Testis (tissue), 3 donors: ENCODE results near the gene FAM78A. TPM values are rescaled to one million over a fixed set of nuclear protein-coding genes. Genes with fewer than 3 reads are reported as not detected.
"Not testable (repeated sequence)": the region's sequence is repeated elsewhere in the genome, so short reads cannot be mapped to it uniquely, and the experiment has no call there.

Experiments used
- DNase-seq: peaks from one replicate; pipeline ENCODE4 v3.0.0-alpha.2; 2019
- H3K27ac ChIP-seq, 2 donors: fragments of 200-600 bp; sonication (generic); one replicate each; pipeline ENCODE4 v1.5.1; 2019
- H3K27me3 ChIP-seq: fragments of 200-600 bp; sonication (generic); one replicate; pipeline ENCODE4 v1.5.1; 2019
- H3K36me3 ChIP-seq: fragments of 200-600 bp; sonication (generic); one replicate; pipeline ENCODE4 v1.5.1; 2017; ENCODE audit warnings: low read depth; ENCODE audit errors: missing control alignments
- H3K4me1 ChIP-seq: fragments of 200-600 bp; sonication (generic); one replicate; pipeline ENCODE4 v1.5.1; 2019
- H3K4me3 ChIP-seq, 2 donors: fragments of 200-600 bp; sonication (generic); one replicate each; pipeline ENCODE4 v1.5.1; 2017 to 2019
- H3K9me3 ChIP-seq: fragments of 200-600 bp; sonication (generic); one replicate; pipeline ENCODE4 v1.5.1; 2017
- CTCF ChIP-seq, 3 experiments: fragments of 450-650 bp in 2 of 3; fragments of 200-600 bp in 1 of 3; sonication (generic) in 1 of 3; IDR thresholded peaks; one replicate each; pipeline ENCODE4 v1.5.1; 2016 to 2019; ENCODE audit warnings: antibody characterized with exemption in 3 of 3, mild to moderate bottlenecking in 2 of 3, moderate library complexity in 1 of 3
- POLR2A ChIP-seq: fragments of 450-650 bp; IDR thresholded peaks from one replicate; pipeline ENCODE4 v1.6.1; 2017; ENCODE audit warnings: antibody characterized with exemption, mild to moderate bottlenecking, moderate library complexity
- WGBS, 2 donors: methylation state at CpG; one replicate each; pipeline ENCODE4 v1.1.5; 2018; 5-methylcytosine and 5-hydroxymethylcytosine counted together
- intact Hi-C: fragments of 100-400 bp; cut with DNase I; formaldehyde crosslinking; loops from one replicate; pipeline ENCODE4 v1.15.1; 2023; ENCODE audit warnings: low total_unique reads
- polyA plus RNA-seq: library from polyadenylated mRNA; stranded (reverse); fragments of 350-450 nt; fragmentation: Illumina TruSeq; extraction: RNeasy Lipid Tissue Mini Kit (QIAGEN cat#74804); gene quantifications from one replicate; pipeline ENCODE4 v1.2.3, GENCODE V29; 2014; ENCODE audit warnings: low read depth, low replicate concordance; ENCODE audit not compliant: insufficient read depth
- total RNA-seq, 2 donors: library from RNA; depleted of rRNA; stranded (reverse); fragments of >200 nt; gene quantifications; one replicate each; pipeline ENCODE4 v1.2.3, GENCODE V29; 2016

Gene FAM78A
- total and polyA plus RNA-seq, 3 donors from 2014 or later: 29.7 to 48.0 (median 30.8) TPM

DNA sequence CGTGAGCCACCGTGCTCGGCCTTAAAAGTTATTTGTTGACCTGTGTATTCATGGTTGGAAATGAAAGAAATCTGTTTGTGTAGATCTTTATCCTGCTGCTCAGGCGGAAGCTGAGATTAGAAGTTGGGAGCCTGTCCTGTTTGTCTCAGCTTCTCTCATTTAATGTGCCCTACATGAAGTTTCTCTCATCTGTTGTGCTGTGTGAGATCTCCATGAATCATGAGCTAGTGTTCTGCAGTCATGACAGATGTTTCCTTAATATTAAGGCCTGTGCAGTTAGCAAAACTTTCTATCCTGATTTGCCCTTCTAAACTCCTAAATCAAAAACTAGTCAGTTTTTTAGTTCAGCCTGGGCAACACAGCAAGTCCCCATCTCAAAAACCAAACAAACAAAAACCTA is 59.5 kb downstream of the FAM78A start:
- no peaks in the 10 kb centered on the region for H3K36me3 ChIP-seq

DNA sequence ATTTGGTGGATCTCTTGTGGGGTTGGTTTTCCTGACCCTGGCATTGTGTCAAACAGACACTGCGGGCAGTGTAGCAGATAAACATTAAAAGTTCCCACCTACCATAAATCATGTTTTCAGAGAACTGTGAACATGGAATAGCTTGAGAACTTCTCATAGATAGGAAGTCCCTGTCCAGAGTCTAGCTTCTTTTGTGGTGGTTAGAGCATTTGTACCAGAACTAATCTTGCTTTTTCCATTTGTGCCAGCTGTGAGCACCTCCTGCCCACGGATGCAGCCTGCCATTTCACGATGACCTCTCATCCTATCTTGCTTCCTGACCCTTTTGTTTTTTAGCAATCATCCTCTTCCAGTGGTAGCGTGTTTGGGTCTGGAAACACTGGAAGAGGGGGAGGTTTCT is 61.4 kb downstream of the FAM78A start:
- Histone ChIP-seq H3K9me3 (no peaks in the 10 kb centered on the region), H3K27me3 (no peaks in the 10 kb centered on the region), H3K4me1 (peaks cover 10% of the 10 kb centered on the region), H3K27ac (peak overlapping the region in 1 of 2 donors; percentile 21), H3K36me3 (no peaks in the 10 kb centered on the region), H3K4me3 (no peak overlapping the region)
- intact Hi-C loops: no loop called here
- TF ChIP-seq CTCF (IDR thresholded peaks at IDR 0.05): no peak
- WGBS, 2 donors: 28 to 58% methylated on average over 4 of the region's 4 CpGs
- no peak for DNase-seq

More for the DNA sequence above, 59.5 kb downstream of the FAM78A start:
- WGBS, 2 donors: 80 to 83% methylated on average over 4 of the region's 4 CpGs
- no peak for TF ChIP-seq CTCF (IDR thresholded peaks at IDR 0.05)
- TF ChIP-seq POLR2A: no peak
- intact Hi-C loops: no loop called here
- H3K9me3 ChIP-seq: no peaks in the 10 kb centered on the region
- peaks cover 15% of the 10 kb centered on the region for H3K4me1 ChIP-seq
- no peak overlapping the region for H3K4me3 ChIP-seq
- no peak overlapping the region for H3K27ac ChIP-seq
- H3K27me3 ChIP-seq: no peaks in the 10 kb centered on the region
- no peak for DNase-seq

DNA sequence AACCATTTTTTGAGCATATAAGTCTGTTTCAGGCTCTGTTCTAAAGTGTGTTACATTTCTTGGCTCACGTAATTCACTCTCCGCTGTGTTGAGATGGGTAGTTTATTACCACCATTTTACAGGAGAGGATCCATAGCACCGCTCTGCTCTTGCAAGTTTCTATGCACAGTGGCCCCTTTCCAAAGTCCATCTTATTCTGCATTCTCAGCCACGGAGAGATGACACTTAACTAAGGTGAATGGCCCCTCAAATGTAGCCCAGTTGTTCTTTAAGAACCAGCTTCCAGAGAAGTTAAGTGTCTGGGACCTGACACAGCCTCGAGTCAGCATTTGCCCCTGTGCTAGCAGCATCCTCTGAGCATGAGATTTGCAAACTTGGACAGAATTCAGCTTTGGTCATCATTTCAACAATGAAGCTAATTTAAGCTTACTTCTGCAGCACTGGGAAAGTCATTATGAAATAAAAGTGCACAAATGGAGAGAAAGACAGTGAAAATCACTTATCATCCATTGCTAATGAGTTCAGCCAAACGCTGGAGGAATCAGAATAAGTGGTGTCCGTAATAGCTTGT is 61.9 kb downstream of the FAM78A start:
- DNase-seq: no peak
- Histone ChIP-seq H3K4me3 (no peak overlapping the region), H3K9me3 (no peaks in the 10 kb centered on the region), H3K4me1 (peaks cover 10% of the 10 kb centered on the region), H3K27ac (peak overlapping the region in 1 of 2 donors; percentile 21), H3K36me3 (no peaks in the 10 kb centered on the region), H3K27me3 (no peaks in the 10 kb centered on the region)
- 52 to 55% methylated on average over 7 of the region's 7 CpGs for WGBS, 2 donors
- intact Hi-C loops: no loop called here
- no peak for TF ChIP-seq CTCF (IDR thresholded peaks at IDR 0.05)
- no peak for TF ChIP-seq POLR2A

DNA sequence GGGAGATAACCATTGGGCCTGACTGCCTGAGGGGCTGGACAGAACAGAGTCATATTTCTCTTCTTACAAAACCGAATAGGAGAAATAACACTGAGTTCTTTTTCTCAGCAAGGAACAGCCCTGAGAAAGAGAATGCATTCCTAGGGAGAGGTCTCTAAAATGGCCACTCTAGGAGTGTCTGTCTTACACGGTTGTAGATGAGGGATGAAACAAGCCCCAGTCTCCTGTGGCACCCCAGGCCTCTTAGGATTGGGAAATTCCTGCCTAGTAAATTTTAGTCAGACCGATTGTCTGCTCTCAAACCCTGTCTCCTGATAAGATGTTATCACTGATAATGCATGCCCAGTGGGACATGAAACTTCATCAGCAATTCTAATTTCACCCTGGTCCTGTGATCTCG is 64.4 kb downstream of the FAM78A start:
- H3K4me3 ChIP-seq, DNase-seq, H3K9me3 ChIP-seq, H3K27ac ChIP-seq, intact Hi-C loops, H3K27me3 ChIP-seq, H3K36me3 ChIP-seq: not testable (repeated sequence)
- WGBS, 2 donors: 95 to 96% methylated on average over 4 of the region's 4 CpGs
- H3K4me1 ChIP-seq: peaks cover 10% of the 10 kb centered on the region

Other genes starting within 250 kb of the FAM78A start
- 10 to 100 TPM in 1 of 2 donors, 1 to 10 TPM in 1; 8.3 to 14.9 TPM for gene AIF1L, start 180.0 kb downstream of the FAM78A start, total RNA-seq
- 24.6 TPM for gene AIF1L, start 180.0 kb downstream of the FAM78A start, polyA plus RNA-seq
- 100 to 1,000 TPM; 190 to 250 TPM for gene NUP214, start 150.9 kb downstream of the FAM78A start, total RNA-seq
- gene NUP214, start 150.9 kb downstream of the FAM78A start, polyA plus RNA-seq: 237 TPM
- 10 to 100 TPM; 23.9 to 29.9 TPM for gene PLPP7, start 13.2 kb upstream of the FAM78A start, total RNA-seq
- gene PLPP7, start 13.2 kb upstream of the FAM78A start, polyA plus RNA-seq: 8.6 TPM
- gene PRRC2B, start 117.6 kb upstream of the FAM78A start, total RNA-seq: 100 to 1,000 TPM; 175 to 213 TPM
- gene PRRC2B, start 117.6 kb upstream of the FAM78A start, polyA plus RNA-seq: 111 TPM
- gene POMT1, start 226.4 kb upstream of the FAM78A start, total RNA-seq: 100 to 1,000 TPM in 1 of 2 donors, 10 to 100 TPM in 1; 99.7 to 117 TPM
- gene POMT1, start 226.4 kb upstream of the FAM78A start, polyA plus RNA-seq: 118 TPM